BJ (cell line): ENCODE results near the gene ARVCF. TPM values are rescaled to one million over a fixed set of nuclear protein-coding genes. Genes with fewer than 3 reads are reported as not detected.

Experiments
- CTCF ChIA-PET: fragments of 350-600 bp; formaldehyde crosslinking; extraction: SDS; loops from one replicate; lab custom pipeline; 2021; ENCODE audit warnings: antibody characterized with exemption, inconsistent platforms; lab: Yijun Ruan, JAX
- POLR2A ChIA-PET: fragments of 300-600 bp; sonication (Branson Sonifier 250); formaldehyde crosslinking; extraction: SDS; loops from one replicate; lab custom pipeline; 2021; ENCODE audit warnings: antibody characterized with exemption; lab: Charles Lee
- DNase-seq: peaks from one replicate; pipeline ENCODE4 v3.0.0-alpha.2; 2011; ENCODE audit warnings: low read depth
- H3K27me3 ChIP-seq: 2 replicates; pipeline ENCODE4 v1.6.0; 2011; ENCODE audit warnings: low read length; ENCODE audit not compliant: control insufficient read depth, insufficient read depth
- H3K36me3 ChIP-seq: 2 replicates; pipeline ENCODE4 v1.5.1; 2011; ENCODE audit warnings: low read length; ENCODE audit not compliant: control insufficient read depth, insufficient read depth
- H3K4me3 ChIP-seq: 2 replicates; pipeline ENCODE4 v1.5.1; 2011; ENCODE audit warnings: low read depth, mild to moderate bottlenecking, control low read depth, low read length
- polyA plus RNA-seq: library from polyadenylated mRNA; depleted of rRNA; stranded (reverse); fragments of >200 nt; gene quantifications from 2 replicates; pipeline ENCODE4 v1.2.3, GENCODE V29; 2011
- TF ChIP-seq, protein P1 (sequence below): IDR thresholded peaks from 2 replicates; pipeline ENCODE4 v1.5.1; 2011; ENCODE audit warnings: low read depth, mild to moderate bottlenecking, control low read depth, inconsistent platforms, low read length, moderate library complexity; ENCODE audit not compliant: insufficient read depth

Gene ARVCF
- polyA plus RNA-seq, 1 experiment, result 3.8 TPM

DNA sequence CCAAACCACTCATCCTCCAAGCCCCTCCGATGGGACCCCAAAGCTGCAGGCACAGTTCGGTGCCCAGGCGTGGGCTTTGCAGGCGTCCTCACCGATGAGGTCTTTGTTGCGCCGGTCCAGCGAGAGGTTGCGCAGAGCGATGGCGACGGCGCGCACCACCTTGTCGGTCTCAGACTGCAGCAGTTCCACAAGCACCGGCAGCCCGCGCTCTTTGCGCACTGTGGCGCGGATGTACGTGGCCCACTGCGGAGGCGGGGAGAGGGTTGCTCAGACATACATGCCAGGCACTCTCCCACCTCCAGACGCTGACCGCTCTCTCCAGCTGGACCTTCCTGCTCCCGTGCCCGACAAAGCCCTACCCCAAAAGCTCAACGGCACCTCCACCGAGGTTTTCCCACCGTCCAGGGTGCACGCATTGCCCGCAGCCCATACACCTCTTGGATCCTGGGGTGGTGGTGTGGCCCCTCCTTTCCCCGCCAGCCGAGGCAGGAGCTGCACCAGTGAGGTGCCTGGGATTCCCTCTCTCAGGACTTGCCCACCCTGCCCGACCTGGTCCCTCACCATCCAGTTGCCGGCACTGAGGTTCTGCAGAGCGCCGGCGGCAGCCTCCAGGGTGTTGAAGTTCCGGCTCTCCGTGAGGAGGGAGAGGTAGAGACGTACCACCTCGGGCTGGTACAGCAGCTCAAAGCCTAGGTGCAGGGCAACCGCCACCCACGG lies 42.9 kb downstream of the ARVCF start:
- TF ChIP-seq, protein P1, sequence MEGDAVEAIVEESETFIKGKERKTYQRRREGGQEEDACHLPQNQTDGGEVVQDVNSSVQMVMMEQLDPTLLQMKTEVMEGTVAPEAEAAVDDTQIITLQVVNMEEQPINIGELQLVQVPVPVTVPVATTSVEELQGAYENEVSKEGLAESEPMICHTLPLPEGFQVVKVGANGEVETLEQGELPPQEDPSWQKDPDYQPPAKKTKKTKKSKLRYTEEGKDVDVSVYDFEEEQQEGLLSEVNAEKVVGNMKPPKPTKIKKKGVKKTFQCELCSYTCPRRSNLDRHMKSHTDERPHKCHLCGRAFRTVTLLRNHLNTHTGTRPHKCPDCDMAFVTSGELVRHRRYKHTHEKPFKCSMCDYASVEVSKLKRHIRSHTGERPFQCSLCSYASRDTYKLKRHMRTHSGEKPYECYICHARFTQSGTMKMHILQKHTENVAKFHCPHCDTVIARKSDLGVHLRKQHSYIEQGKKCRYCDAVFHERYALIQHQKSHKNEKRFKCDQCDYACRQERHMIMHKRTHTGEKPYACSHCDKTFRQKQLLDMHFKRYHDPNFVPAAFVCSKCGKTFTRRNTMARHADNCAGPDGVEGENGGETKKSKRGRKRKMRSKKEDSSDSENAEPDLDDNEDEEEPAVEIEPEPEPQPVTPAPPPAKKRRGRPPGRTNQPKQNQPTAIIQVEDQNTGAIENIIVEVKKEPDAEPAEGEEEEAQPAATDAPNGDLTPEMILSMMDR, result no peak

DNA sequence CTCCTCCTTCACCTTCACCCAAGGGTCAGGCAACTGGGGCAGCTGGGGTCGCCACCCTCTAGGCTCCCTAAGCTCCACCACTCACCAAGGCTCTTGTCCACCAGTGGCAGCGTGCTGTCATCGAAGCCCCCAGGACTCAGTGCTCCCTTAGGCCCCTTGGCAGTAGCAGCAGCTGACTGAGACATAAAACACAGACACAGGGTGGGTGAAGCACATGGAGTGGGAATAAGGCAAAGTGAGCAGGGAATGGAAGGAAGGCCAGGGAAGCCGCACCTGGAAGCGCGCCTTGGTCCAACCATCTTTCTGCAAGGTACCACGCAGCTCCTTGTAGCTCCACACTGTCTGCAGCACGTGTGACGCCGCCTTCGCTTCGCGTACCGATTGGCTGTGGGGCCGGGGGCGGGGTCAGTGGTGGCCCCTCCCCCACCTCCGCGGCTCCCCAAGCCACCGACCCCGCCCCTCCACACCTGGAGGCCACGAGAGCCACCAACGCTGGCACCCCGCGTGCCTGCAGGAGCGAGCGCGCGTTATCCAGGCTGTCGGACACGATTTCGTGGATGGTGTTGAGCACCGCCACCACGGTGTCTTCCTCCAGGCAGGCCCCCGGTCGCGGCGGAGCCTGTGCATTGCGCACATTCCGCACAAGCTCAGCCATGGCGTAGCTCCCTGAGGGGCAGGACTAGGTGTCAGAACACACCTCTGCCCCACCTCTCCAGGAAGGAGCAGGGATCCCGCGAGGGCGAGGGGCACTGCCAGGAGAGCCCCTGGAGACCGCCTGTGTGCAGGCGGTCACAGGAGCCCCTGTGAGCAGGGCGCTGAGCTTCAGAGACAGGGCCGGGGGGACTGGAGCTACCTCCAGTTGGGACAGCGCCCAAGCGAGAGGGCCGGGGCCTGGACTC lies 43.7 kb downstream of the ARVCF start:
- DNase-seq, result no peak
- TF ChIP-seq, protein P1, result no peak
- ChIA-PET CTCF (interaction anchor here (0.9 to 7.2 kb wide), 5 partner anchors 11 to 243 kb away, joined by 3 to 97 read pairs (median 3); no protein-coding TSS in a partner anchor), POLR2A (no interaction called here)
- Histone ChIP-seq H3K36me3 (peaks cover 18% of the 10 kb centered on the region), H3K27me3 (no peaks in the 10 kb centered on the region), H3K4me3 (no peak overlapping the region)

More for the DNA sequence above, 42.9 kb downstream of the ARVCF start:
- Histone ChIP-seq H3K4me3 (no peak overlapping the region), H3K36me3 (peaks cover 16% of the 10 kb centered on the region), H3K27me3 (no peaks in the 10 kb centered on the region)
- ChIA-PET CTCF (interaction anchor here (0.9 to 7.2 kb wide), 5 partner anchors 8 to 244 kb away, joined by 3 to 97 read pairs (median 4); no protein-coding TSS in a partner anchor), POLR2A (no interaction called here)
- no peak for DNase-seq

DNA sequence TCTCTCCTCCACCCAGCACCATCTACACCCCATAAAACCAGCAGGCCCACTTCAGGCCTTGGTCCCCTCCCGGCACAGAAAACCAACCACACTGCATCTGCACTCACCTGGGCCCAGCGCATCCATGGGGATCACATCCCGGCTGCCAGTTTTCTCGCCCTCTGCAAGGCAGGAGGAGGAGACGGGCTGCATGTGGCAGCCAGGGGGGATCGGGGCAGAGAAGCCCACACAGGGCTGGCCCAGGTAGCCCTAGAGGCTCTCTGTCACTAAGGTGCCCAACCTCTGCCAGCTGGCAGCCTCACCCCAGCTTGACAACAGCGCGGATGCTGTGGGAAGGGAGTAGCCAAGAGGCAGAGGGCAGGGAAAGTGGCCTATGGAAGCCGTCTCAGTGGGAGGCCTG lies 44.4 kb downstream of the ARVCF start:
- TF ChIP-seq, protein P1, result no peak
- Histone ChIP-seq H3K27me3 (no peaks in the 10 kb centered on the region), H3K4me3 (no peak overlapping the region), H3K36me3 (peaks cover 24% of the 10 kb centered on the region)
- ChIA-PET CTCF (interaction anchor here (1.0 to 7.2 kb wide), 4 partner anchors 13 to 175 kb away, joined by 3 to 97 read pairs (median 4); no protein-coding TSS in a partner anchor), POLR2A (no interaction called here)
- DNase-seq, result no peak

GRCh38 chr22:19971276-19972124 lies 45.1 kb downstream of the ARVCF start:
- ChIA-PET POLR2A (no interaction called here), CTCF (interaction anchor here (0.7 to 7.2 kb wide), 8 partner anchors 9 to 104 kb away, joined by 3 to 97 read pairs (median 6); no protein-coding TSS in a partner anchor)
- DNase-seq, result no peak
- Histone ChIP-seq H3K4me3 (no peak overlapping the region), H3K27me3 (no peaks in the 10 kb centered on the region), H3K36me3 (peaks cover 26% of the 10 kb centered on the region)
- TF ChIP-seq, protein P1, result no peak
